Peyer's patch (tissue), 4 donors: ENCODE results near the gene NTN5.

Experiments used
- POLR2A ChIP-seq, 2 donors: fragments of 450-650 bp; IDR thresholded peaks; one replicate each; pipeline ENCODE4 v1.5.1; 2017; ENCODE audit warnings: antibody characterized with exemption in 2 of 2, mild to moderate bottlenecking in 2 of 2, moderate library complexity in 2 of 2
- TF ChIP-seq, protein P1 (sequence below), 6 experiments: fragments of 450-650 bp in 4 of 6; fragments of 200-600 bp in 2 of 6; sonication (generic) in 1 of 6; IDR thresholded peaks; one replicate each; pipeline ENCODE4 v1.5.1; 2017 to 2019; ENCODE audit warnings: antibody characterized with exemption in 6 of 6, mild to moderate bottlenecking in 3 of 6, moderate library complexity in 1 of 6

DNA sequence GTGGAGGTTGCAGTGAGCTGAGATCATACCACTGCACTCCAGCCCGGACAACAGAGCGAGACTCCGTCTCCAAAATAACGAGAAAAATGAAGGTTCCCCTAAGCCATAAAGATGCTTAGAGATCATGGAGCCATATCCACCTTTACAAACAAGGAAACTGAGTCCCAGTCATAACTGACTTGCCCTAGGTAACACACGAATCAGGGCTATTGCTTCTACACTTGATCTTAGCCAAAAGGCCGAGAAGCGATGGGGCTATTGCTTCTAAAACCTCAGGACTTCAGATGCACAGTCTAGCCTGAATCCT, 38.8 kb downstream of the NTN5 start:
- TF ChIP-seq, protein P1, sequence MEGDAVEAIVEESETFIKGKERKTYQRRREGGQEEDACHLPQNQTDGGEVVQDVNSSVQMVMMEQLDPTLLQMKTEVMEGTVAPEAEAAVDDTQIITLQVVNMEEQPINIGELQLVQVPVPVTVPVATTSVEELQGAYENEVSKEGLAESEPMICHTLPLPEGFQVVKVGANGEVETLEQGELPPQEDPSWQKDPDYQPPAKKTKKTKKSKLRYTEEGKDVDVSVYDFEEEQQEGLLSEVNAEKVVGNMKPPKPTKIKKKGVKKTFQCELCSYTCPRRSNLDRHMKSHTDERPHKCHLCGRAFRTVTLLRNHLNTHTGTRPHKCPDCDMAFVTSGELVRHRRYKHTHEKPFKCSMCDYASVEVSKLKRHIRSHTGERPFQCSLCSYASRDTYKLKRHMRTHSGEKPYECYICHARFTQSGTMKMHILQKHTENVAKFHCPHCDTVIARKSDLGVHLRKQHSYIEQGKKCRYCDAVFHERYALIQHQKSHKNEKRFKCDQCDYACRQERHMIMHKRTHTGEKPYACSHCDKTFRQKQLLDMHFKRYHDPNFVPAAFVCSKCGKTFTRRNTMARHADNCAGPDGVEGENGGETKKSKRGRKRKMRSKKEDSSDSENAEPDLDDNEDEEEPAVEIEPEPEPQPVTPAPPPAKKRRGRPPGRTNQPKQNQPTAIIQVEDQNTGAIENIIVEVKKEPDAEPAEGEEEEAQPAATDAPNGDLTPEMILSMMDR (IDR thresholded peaks at IDR 0.05), result no peak
- no peak for TF ChIP-seq POLR2A (IDR thresholded peaks at IDR 0.05)
